ENCODE results near the gene BCAN. TPM values are rescaled to one million over a fixed set of nuclear protein-coding genes. Genes with fewer than 3 reads are reported as not detected.
"Not testable (repeated sequence)": the region's sequence is repeated elsewhere in the genome, so short reads cannot be mapped to it uniquely, and the experiment has no call there.

BCAN gene
- polyA plus RNA-seq, 1 donor (not counting 4 experiments of a cell fraction or from before 2014, with no cell fraction given), result not detected

DNA sequence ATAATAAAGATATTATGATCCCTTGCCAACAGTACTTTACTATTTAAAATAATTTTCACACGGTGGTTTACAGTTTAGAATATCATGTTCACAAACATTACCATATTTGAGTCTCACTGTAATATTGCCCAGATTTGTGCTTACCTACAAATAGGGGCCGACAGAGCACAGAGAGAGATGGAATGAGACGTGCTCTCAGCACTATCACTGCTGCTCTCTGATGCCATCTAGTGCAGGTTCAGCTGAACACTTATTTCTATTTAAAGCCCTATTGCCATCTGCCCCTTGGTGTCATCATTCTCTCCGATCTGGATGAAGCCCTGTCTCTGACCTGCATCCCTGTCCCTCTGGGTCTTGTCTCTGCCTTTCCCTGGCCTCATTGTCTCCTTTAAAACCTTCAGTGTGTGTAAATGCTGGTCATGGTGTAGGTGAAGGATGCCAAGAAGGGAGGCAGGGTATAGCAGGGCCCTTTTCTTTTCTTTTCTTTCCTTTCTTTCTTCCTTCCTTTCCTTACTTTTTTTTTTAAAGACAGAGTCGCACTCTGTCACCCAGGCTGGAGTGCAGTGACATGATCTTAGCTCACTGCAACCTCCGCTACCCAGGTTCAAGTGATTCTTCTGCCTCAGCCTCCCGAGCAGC is 33.8 kb upstream of the BCAN start:
- no peak overlapping the region for H3K27ac ChIP-seq (ENCODE audit: control insufficient read depth, insufficient read depth, low read length)
- peak; percentile 84 for FAIRE-seq
- dilution Hi-C loops (cut with MboI; ENCODE audit: extremely low pct_ligation_motif_present, low sequenced_read_pairs), result no loop called here
- H3K9ac ChIP-seq (ENCODE audit: control insufficient read depth, extremely low read depth, insufficient read depth, low read length), result no peak overlapping the region
- H3K4me2 ChIP-seq (ENCODE audit: control insufficient read depth, extremely low read depth, insufficient read depth, low read depth, low read length), result peak overlapping the region; percentile 47
- H3K4me3 ChIP-seq (ENCODE audit: control insufficient read depth in 2 of 3, extremely low read depth in 1 of 3, insufficient read depth in 2 of 3, low read depth in 1 of 3, low read length in 3 of 3), result no peak overlapping the region
- H3K36me3 ChIP-seq (ENCODE audit: control insufficient read depth in 2 of 2, extremely low read depth in 1 of 2, insufficient read depth in 2 of 2, low read length in 2 of 2), result no peaks in the 10 kb centered on the region
- no peak for DNase-seq (ENCODE audit: low read depth, low spot score)
- no peaks in the 10 kb centered on the region for H3K9me3 ChIP-seq (ENCODE audit: control insufficient read depth, low read depth, low read length)
- H3K9me1 ChIP-seq (ENCODE audit: control insufficient read depth, extremely low read depth, insufficient read depth, low read length), result no peaks in the 10 kb centered on the region
- H4K20me1 ChIP-seq (ENCODE audit: control insufficient read depth, extremely low read depth, insufficient read depth, low read length), result peaks cover 2% of the 10 kb centered on the region
- H3K27me3 ChIP-seq (ENCODE audit: control insufficient read depth, extremely low read depth, insufficient read depth, low read length), result no peaks in the 10 kb centered on the region
- no peak overlapping the region for H2AFZ ChIP-seq (ENCODE audit: control insufficient read depth, low read length)
- no peaks in the 10 kb centered on the region for H3K79me2 ChIP-seq (ENCODE audit: control insufficient read depth, insufficient read depth, low read length)
- H3K4me1 ChIP-seq (ENCODE audit: control insufficient read depth, extremely low read depth, insufficient read depth, low read length), result peaks cover under 1% of the 10 kb centered on the region
- TF ChIP-seq, protein P1, sequence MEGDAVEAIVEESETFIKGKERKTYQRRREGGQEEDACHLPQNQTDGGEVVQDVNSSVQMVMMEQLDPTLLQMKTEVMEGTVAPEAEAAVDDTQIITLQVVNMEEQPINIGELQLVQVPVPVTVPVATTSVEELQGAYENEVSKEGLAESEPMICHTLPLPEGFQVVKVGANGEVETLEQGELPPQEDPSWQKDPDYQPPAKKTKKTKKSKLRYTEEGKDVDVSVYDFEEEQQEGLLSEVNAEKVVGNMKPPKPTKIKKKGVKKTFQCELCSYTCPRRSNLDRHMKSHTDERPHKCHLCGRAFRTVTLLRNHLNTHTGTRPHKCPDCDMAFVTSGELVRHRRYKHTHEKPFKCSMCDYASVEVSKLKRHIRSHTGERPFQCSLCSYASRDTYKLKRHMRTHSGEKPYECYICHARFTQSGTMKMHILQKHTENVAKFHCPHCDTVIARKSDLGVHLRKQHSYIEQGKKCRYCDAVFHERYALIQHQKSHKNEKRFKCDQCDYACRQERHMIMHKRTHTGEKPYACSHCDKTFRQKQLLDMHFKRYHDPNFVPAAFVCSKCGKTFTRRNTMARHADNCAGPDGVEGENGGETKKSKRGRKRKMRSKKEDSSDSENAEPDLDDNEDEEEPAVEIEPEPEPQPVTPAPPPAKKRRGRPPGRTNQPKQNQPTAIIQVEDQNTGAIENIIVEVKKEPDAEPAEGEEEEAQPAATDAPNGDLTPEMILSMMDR (optimal IDR thresholded peaks at IDR 0.05 in 1 of 3, IDR thresholded peaks at IDR 0.05 in 1 of 3, conservative IDR thresholded peaks at IDR 0.05 in 1 of 3; ENCODE audit: extremely low read depth in 1 of 3, insufficient read depth in 2 of 3, low read length in 3 of 3), result peak; percentile 84 to 94 (median 91)
- TF ChIP-seq EZH2 (IDR thresholded peaks at IDR 0.05; ENCODE audit: low read length), result no peak

DNA sequence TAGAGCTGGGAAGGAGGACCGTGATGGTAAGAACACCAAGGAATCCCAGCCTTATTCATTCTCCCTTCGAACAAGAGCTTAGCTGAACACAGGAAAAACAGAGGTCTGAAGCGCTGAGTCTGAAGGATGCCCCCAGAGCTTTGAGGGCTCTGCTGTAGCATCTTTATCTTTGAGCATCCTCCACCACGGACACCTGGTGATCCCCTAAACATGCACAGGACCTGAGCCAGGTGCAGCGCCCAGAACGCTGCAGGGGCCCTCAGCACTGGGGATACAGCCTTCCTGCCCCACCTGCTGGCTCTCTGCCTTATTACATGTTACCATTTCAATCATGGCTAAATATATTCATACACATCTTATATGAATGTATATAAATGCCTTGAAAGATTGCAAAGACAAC is 32.9 kb upstream of the BCAN start:
- H3K27ac ChIP-seq (ENCODE audit: control insufficient read depth, insufficient read depth, low read length), result no peak overlapping the region
- no peaks in the 10 kb centered on the region for H3K9me3 ChIP-seq (ENCODE audit: control insufficient read depth, low read depth, low read length)
- H3K9ac ChIP-seq (ENCODE audit: control insufficient read depth, extremely low read depth, insufficient read depth, low read length), result no peak overlapping the region
- no peak overlapping the region for H3K4me2 ChIP-seq (ENCODE audit: control insufficient read depth, extremely low read depth, insufficient read depth, low read depth, low read length)
- no peaks in the 10 kb centered on the region for H3K27me3 ChIP-seq (ENCODE audit: control insufficient read depth, extremely low read depth, insufficient read depth, low read length)
- H3K4me1 ChIP-seq (ENCODE audit: control insufficient read depth, extremely low read depth, insufficient read depth, low read length), result no peaks in the 10 kb centered on the region
- DNase-seq (ENCODE audit: low read depth, low spot score) (no peak), FAIRE-seq (no peak)
- no peak for TF ChIP-seq EZH2 (IDR thresholded peaks at IDR 0.05; ENCODE audit: low read length)
- TF ChIP-seq, protein P1 (optimal IDR thresholded peaks at IDR 0.05 in 1 of 3, IDR thresholded peaks at IDR 0.05 in 1 of 3, conservative IDR thresholded peaks at IDR 0.05 in 1 of 3; ENCODE audit: extremely low read depth in 1 of 3, insufficient read depth in 2 of 3, low read length in 3 of 3), result peak; percentile 69 to 83 (median 73)
- no peak overlapping the region for H2AFZ ChIP-seq (ENCODE audit: control insufficient read depth, low read length)
- H3K36me3 ChIP-seq (ENCODE audit: control insufficient read depth in 2 of 2, extremely low read depth in 1 of 2, insufficient read depth in 2 of 2, low read length in 2 of 2), result no peaks in the 10 kb centered on the region
- H3K79me2 ChIP-seq (ENCODE audit: control insufficient read depth, insufficient read depth, low read length), result no peaks in the 10 kb centered on the region
- H3K9me1 ChIP-seq (ENCODE audit: control insufficient read depth, extremely low read depth, insufficient read depth, low read length), result no peaks in the 10 kb centered on the region
- H3K4me3 ChIP-seq (ENCODE audit: control insufficient read depth in 2 of 3, extremely low read depth in 1 of 3, insufficient read depth in 2 of 3, low read depth in 1 of 3, low read length in 3 of 3), result no peak overlapping the region
- H4K20me1 ChIP-seq (ENCODE audit: control insufficient read depth, extremely low read depth, insufficient read depth, low read length), result peaks cover 2% of the 10 kb centered on the region
- dilution Hi-C loops (cut with MboI; ENCODE audit: extremely low pct_ligation_motif_present, low sequenced_read_pairs), result no loop called here

DNA sequence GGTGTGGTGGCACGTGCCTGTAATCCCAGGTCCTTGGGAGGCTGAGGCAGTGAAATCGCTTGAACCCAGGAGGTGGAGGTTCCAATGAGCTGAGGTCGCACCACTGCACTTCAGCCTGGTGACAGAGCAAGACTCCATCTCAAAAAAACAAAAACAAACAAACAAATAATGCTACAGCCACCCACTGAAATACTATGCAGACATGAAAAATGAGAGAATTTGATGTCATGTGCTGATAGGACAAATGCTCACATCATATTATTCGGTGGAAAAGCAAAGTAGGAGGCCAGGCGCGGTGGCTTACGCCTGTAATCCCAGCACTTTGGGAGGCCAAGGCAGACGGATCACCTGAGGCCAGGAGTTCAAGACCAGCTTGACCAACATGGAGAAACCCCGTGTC is 31.8 kb upstream of the BCAN start:
- H3K27ac ChIP-seq (ENCODE audit: control insufficient read depth, insufficient read depth, low read length); H3K4me2 ChIP-seq (ENCODE audit: control insufficient read depth, extremely low read depth, insufficient read depth, low read depth, low read length); FAIRE-seq; dilution Hi-C loops (cut with MboI; ENCODE audit: extremely low pct_ligation_motif_present, low sequenced_read_pairs); H3K4me3 ChIP-seq (ENCODE audit: control insufficient read depth in 2 of 3, extremely low read depth in 1 of 3, insufficient read depth in 2 of 3, low read depth in 1 of 3, low read length in 3 of 3); H3K36me3 ChIP-seq (ENCODE audit: control insufficient read depth in 2 of 2, extremely low read depth in 1 of 2, insufficient read depth in 2 of 2, low read length in 2 of 2); H3K27me3 ChIP-seq (ENCODE audit: control insufficient read depth, extremely low read depth, insufficient read depth, low read length); H4K20me1 ChIP-seq (ENCODE audit: control insufficient read depth, extremely low read depth, insufficient read depth, low read length); H3K9ac ChIP-seq (ENCODE audit: control insufficient read depth, extremely low read depth, insufficient read depth, low read length); H2AFZ ChIP-seq (ENCODE audit: control insufficient read depth, low read length); DNase-seq (ENCODE audit: low read depth, low spot score); H3K9me3 ChIP-seq (ENCODE audit: control insufficient read depth, low read depth, low read length); H3K79me2 ChIP-seq (ENCODE audit: control insufficient read depth, insufficient read depth, low read length); H3K4me1 ChIP-seq (ENCODE audit: control insufficient read depth, extremely low read depth, insufficient read depth, low read length); H3K9me1 ChIP-seq (ENCODE audit: control insufficient read depth, extremely low read depth, insufficient read depth, low read length): not testable (repeated sequence)

Data from keratinocyte (primary cell).